ENCODE data around the gene NFASC.

DNA sequence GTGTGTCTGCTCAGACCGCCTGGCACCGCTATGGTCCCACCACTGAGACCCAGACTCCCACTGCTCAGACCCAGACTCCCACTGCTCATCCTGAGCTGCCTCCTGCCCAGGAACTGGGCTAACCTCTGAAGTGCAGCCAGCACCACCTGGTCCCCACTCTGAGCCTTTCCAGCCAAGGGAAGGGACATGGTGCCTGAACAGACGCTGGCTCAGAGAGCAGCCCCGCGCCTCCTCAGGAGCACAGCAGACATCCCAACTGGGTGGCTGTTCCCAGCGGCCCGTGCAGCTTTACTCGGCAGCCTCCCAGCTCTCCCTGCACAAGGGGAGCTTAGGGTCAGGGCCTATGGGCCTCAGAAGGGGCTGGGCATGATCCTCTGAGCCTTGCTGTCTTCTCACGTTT, 144.6 kb downstream of the NFASC start:
- TF ChIP-seq EZH2 (IDR thresholded peaks at IDR 0.05; ENCODE audit: low read length, unreplicated experiment), result no peak
- TF ChIP-seq, protein P1, sequence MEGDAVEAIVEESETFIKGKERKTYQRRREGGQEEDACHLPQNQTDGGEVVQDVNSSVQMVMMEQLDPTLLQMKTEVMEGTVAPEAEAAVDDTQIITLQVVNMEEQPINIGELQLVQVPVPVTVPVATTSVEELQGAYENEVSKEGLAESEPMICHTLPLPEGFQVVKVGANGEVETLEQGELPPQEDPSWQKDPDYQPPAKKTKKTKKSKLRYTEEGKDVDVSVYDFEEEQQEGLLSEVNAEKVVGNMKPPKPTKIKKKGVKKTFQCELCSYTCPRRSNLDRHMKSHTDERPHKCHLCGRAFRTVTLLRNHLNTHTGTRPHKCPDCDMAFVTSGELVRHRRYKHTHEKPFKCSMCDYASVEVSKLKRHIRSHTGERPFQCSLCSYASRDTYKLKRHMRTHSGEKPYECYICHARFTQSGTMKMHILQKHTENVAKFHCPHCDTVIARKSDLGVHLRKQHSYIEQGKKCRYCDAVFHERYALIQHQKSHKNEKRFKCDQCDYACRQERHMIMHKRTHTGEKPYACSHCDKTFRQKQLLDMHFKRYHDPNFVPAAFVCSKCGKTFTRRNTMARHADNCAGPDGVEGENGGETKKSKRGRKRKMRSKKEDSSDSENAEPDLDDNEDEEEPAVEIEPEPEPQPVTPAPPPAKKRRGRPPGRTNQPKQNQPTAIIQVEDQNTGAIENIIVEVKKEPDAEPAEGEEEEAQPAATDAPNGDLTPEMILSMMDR (conservative IDR thresholded peaks at IDR 0.05; ENCODE audit: low read depth, low read length), result no peak
